Measurements from ENCODE around the gene IGF2R. TPM values are rescaled to one million over a fixed set of nuclear protein-coding genes. Genes with fewer than 3 reads are reported as not detected.

The IGF2R gene
- total RNA-seq, 1 experiment from 2014 or later, result 35.9 TPM

GRCh38 chr6:160060221-160060620 is 91.3 kb downstream of the IGF2R start:
- no peak for DNase-seq
- Histone ChIP-seq H3K4me3 (no peak overlapping the region), H3K36me3 (peaks cover 29% of the 10 kb centered on the region), H3K27me3 (no peaks in the 10 kb centered on the region), H3K9me3 (no peaks in the 10 kb centered on the region)

- H3K4me3 ChIP-seq, result no peak overlapping the region
- no peaks in the 10 kb centered on the region for H3K9me3 ChIP-seq
- no peak for DNase-seq
- H3K27me3 ChIP-seq, result no peaks in the 10 kb centered on the region
- H3K36me3 ChIP-seq, result peaks cover 29% of the 10 kb centered on the region
These were observed 92.1 kb downstream of the IGF2R start for GRCh38 chr6:160060920-160061447.

- Histone ChIP-seq H3K9me3 (no peaks in the 10 kb centered on the region), H3K4me3 (no peak overlapping the region), H3K27me3 (no peaks in the 10 kb centered on the region), H3K36me3 (peaks cover 25% of the 10 kb centered on the region)
- no peak for DNase-seq
These were observed 95.0 kb downstream of the IGF2R start for GRCh38 chr6:160063771-160064413.

GRCh38 chr6:160065200-160065599 is 96.3 kb downstream of the IGF2R start:
- Histone ChIP-seq H3K27me3 (no peaks in the 10 kb centered on the region), H3K9me3 (no peaks in the 10 kb centered on the region), H3K36me3 (peaks cover 30% of the 10 kb centered on the region), H3K4me3 (no peak overlapping the region)
- DNase-seq, result no peak

GRCh38 chr6:160067564-160067963 is 98.7 kb downstream of the IGF2R start:
- peaks cover 33% of the 10 kb centered on the region for H3K36me3 ChIP-seq
- no peak overlapping the region for H3K4me3 ChIP-seq
- H3K27me3 ChIP-seq, result no peaks in the 10 kb centered on the region
- no peak for DNase-seq
- H3K9me3 ChIP-seq, result no peaks in the 10 kb centered on the region

- no peak overlapping the region for H3K4me3 ChIP-seq
- H3K36me3 ChIP-seq, result peaks cover 33% of the 10 kb centered on the region
- H3K9me3 ChIP-seq, result no peaks in the 10 kb centered on the region
- DNase-seq, result no peak
- H3K27me3 ChIP-seq, result no peaks in the 10 kb centered on the region
These were observed 99.5 kb downstream of the IGF2R start for GRCh38 chr6:160068346-160068745.

- Histone ChIP-seq H3K9me3 (no peaks in the 10 kb centered on the region), H3K27me3 (no peaks in the 10 kb centered on the region), H3K36me3 (peaks cover 32% of the 10 kb centered on the region), H3K4me3 (no peak overlapping the region)
- DNase-seq, result no peak
These were observed 100.2 kb downstream of the IGF2R start for GRCh38 chr6:160069050-160069454.

- Histone ChIP-seq H3K36me3 (peaks cover 29% of the 10 kb centered on the region), H3K27me3 (no peaks in the 10 kb centered on the region), H3K9me3 (no peaks in the 10 kb centered on the region), H3K4me3 (no peak overlapping the region)
- DNase-seq, result no peak
These were observed 100.6 kb downstream of the IGF2R start for GRCh38 chr6:160069459-160069858.

- Histone ChIP-seq H3K36me3 (peaks cover 24% of the 10 kb centered on the region), H3K27me3 (no peaks in the 10 kb centered on the region), H3K4me3 (no peak overlapping the region), H3K9me3 (no peaks in the 10 kb centered on the region)
- no peak for DNase-seq
These were observed 101.5 kb downstream of the IGF2R start for GRCh38 chr6:160070427-160070826.

- H3K27me3 ChIP-seq, result no peaks in the 10 kb centered on the region
- no peaks in the 10 kb centered on the region for H3K9me3 ChIP-seq
- peaks cover 27% of the 10 kb centered on the region for H3K36me3 ChIP-seq
- H3K4me3 ChIP-seq, result no peak overlapping the region
- DNase-seq, result no peak
These were observed 101.9 kb downstream of the IGF2R start for GRCh38 chr6:160070831-160071230.

- no peaks in the 10 kb centered on the region for H3K9me3 ChIP-seq
- no peak for DNase-seq
- no peak overlapping the region for H3K4me3 ChIP-seq
- H3K36me3 ChIP-seq, result peaks cover 23% of the 10 kb centered on the region
- no peaks in the 10 kb centered on the region for H3K27me3 ChIP-seq
These were observed 103.2 kb downstream of the IGF2R start for GRCh38 chr6:160071805-160072690.

GRCh38 chr6:160073272-160073671 is 104.4 kb downstream of the IGF2R start:
- DNase-seq, result no peak
- no peaks in the 10 kb centered on the region for H3K9me3 ChIP-seq
- no peaks in the 10 kb centered on the region for H3K27me3 ChIP-seq
- peaks cover 28% of the 10 kb centered on the region for H3K36me3 ChIP-seq
- H3K4me3 ChIP-seq, result no peak overlapping the region

GRCh38 chr6:160076009-160076408 is 107.1 kb downstream of the IGF2R start:
- H3K27me3 ChIP-seq, result no peaks in the 10 kb centered on the region
- DNase-seq, result no peak
- peaks cover 30% of the 10 kb centered on the region for H3K36me3 ChIP-seq
- no peaks in the 10 kb centered on the region for H3K9me3 ChIP-seq
- no peak overlapping the region for H3K4me3 ChIP-seq

- H3K9me3 ChIP-seq, result no peaks in the 10 kb centered on the region
- peaks cover 28% of the 10 kb centered on the region for H3K36me3 ChIP-seq
- no peak overlapping the region for H3K4me3 ChIP-seq
- H3K27me3 ChIP-seq, result no peaks in the 10 kb centered on the region
- no peak for DNase-seq
These were observed 108.1 kb downstream of the IGF2R start for GRCh38 chr6:160077024-160077423.

- Histone ChIP-seq H3K9me3 (no peaks in the 10 kb centered on the region), H3K27me3 (no peaks in the 10 kb centered on the region), H3K4me3 (no peak overlapping the region), H3K36me3 (peaks cover 27% of the 10 kb centered on the region)
- no peak for DNase-seq
These were observed 108.6 kb downstream of the IGF2R start for GRCh38 chr6:160077526-160077925.

- peaks cover 24% of the 10 kb centered on the region for H3K36me3 ChIP-seq
- DNase-seq, result no peak
- H3K27me3 ChIP-seq, result no peaks in the 10 kb centered on the region
- no peak overlapping the region for H3K4me3 ChIP-seq
- no peaks in the 10 kb centered on the region for H3K9me3 ChIP-seq
These were observed 110.2 kb downstream of the IGF2R start for GRCh38 chr6:160078883-160079685.

- Histone ChIP-seq H3K27me3 (no peaks in the 10 kb centered on the region), H3K36me3 (peaks cover 24% of the 10 kb centered on the region), H3K9me3 (no peaks in the 10 kb centered on the region), H3K4me3 (no peak overlapping the region)
- no peak for DNase-seq
These were observed 110.8 kb downstream of the IGF2R start for GRCh38 chr6:160079686-160080043.
